HUES6 (cell line): Measurements from ENCODE around the gene RTN4IP1.

Experiments used
- H3K27ac ChIP-seq: 2 replicates; pipeline ENCODE4 v1.7.0; 2013; ENCODE audit warnings: low read depth, mild to moderate bottlenecking, low read length, inconsistent platforms
- H3K27me3 ChIP-seq: 2 replicates; pipeline ENCODE4 v1.6.1; 2013; ENCODE audit warnings: low read length; ENCODE audit not compliant: control insufficient read depth, insufficient read depth
- H3K36me3 ChIP-seq: 2 replicates; pipeline ENCODE4 v1.6.1; 2013; ENCODE audit warnings: low read length; ENCODE audit not compliant: control insufficient read depth, insufficient read depth
- H3K4me1 ChIP-seq: 2 replicates; pipeline ENCODE4 v1.6.1; 2013; ENCODE audit warnings: low read length; ENCODE audit not compliant: control insufficient read depth, insufficient read depth
- H3K4me3 ChIP-seq: 2 replicates; pipeline ENCODE4 v1.5.1; 2013; ENCODE audit warnings: low read depth, low read length
- H3K9ac ChIP-seq: one replicate; pipeline ENCODE4 v1.6.1; 2013; ENCODE audit warnings: mild to moderate bottlenecking, low read length
- H3K9me3 ChIP-seq: 2 replicates; pipeline ENCODE4 v1.6.1; 2013; ENCODE audit warnings: low read depth, low read length; ENCODE audit not compliant: control insufficient read depth, insufficient read depth

RTN4IP1 gene

GRCh38 chr6:106629103-106629858 is at the start of gene RTN4IP1, which contains the start of gene QRSL1:
Gene RTN4IP1 (minus strand): TSS chr6:106629498. CDS start chr6:106629021, 477 bp downstream.
Gene QRSL1 (plus strand): TSS chr6:106629578. CDS start chr6:106629682, 104 bp downstream.
- H3K27ac ChIP-seq: peak within 1 kb of the TSS; percentile 77
- no peaks in the 10 kb centered on the region for H3K36me3 ChIP-seq
- peak within 1 kb of the TSS; percentile 96 for H3K9ac ChIP-seq
- H3K27me3 ChIP-seq: no peaks in the 10 kb centered on the region
- peak within 1 kb of the TSS; percentile 96 for H3K4me3 ChIP-seq
- peaks cover 12% of the 10 kb centered on the region for H3K4me1 ChIP-seq
- H3K9me3 ChIP-seq: no peaks in the 10 kb centered on the region

- Histone ChIP-seq H3K36me3 (no peaks in the 10 kb centered on the region), H3K27ac (no peak overlapping the region), H3K9ac (no peak overlapping the region), H3K4me1 (peaks cover 5% of the 10 kb centered on the region; the same call in 1 of the 2 replicates), H3K27me3 (no peaks in the 10 kb centered on the region), H3K4me3 (no peak overlapping the region), H3K9me3 (no peaks in the 10 kb centered on the region)
Measured at GRCh38 chr6:106677282-106677681, 48.0 kb upstream of the RTN4IP1 start.

GRCh38 chr6:106674541-106675229 is 45.4 kb upstream of the RTN4IP1 start:
- Histone ChIP-seq H3K9me3 (no peaks in the 10 kb centered on the region), H3K4me3 (no peak overlapping the region), H3K36me3 (no peaks in the 10 kb centered on the region), H3K27me3 (no peaks in the 10 kb centered on the region), H3K27ac (no peak overlapping the region), H3K9ac (no peak overlapping the region), H3K4me1 (peaks cover 13% of the 10 kb centered on the region; the same call in 1 of the 2 replicates)

DNA sequence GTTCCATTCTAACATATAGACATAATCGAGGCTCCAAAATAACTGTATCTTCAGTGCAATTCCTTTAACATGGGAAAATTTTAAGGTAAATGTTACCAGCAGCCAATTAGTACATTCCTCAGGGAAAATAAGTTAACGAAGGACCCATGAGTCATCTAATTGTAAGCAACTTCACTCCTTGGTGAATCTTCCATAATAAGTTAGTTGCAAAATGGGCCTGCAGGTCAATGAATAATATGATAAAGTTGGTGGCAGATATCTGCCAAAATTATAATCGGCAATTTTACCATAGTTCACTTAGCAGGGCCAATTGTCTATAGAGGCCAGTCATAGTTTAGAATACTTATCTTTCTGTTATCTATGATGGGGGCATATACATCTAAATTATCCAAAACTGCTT is 42.4 kb upstream of the RTN4IP1 start:
- Histone ChIP-seq H3K4me1 (peaks cover 18% of the 10 kb centered on the region; the same call in 1 of the 2 replicates), H3K4me3 (no peak overlapping the region), H3K9ac (no peak overlapping the region), H3K27ac (no peak overlapping the region), H3K27me3 (no peaks in the 10 kb centered on the region), H3K9me3 (no peaks in the 10 kb centered on the region), H3K36me3 (no peaks in the 10 kb centered on the region)

- no peaks in the 10 kb centered on the region for H3K9me3 ChIP-seq
- peaks cover 7% of the 10 kb centered on the region for H3K36me3 ChIP-seq
- no peak overlapping the region for H3K27ac ChIP-seq
- H3K9ac ChIP-seq: no peak overlapping the region
- peaks cover 22% of the 10 kb centered on the region; the same call in 1 of the 2 replicates for H3K4me1 ChIP-seq
- no peak overlapping the region for H3K4me3 ChIP-seq
- no peaks in the 10 kb centered on the region for H3K27me3 ChIP-seq
Measured at GRCh38 chr6:106670236-106670635, 40.9 kb upstream of the RTN4IP1 start.

GRCh38 chr6:106667022-106667402 is 37.7 kb upstream of the RTN4IP1 start:
- H3K27ac ChIP-seq: no peak overlapping the region
- no peak overlapping the region for H3K9ac ChIP-seq
- no peaks in the 10 kb centered on the region for H3K27me3 ChIP-seq
- H3K4me3 ChIP-seq: no peak overlapping the region
- H3K4me1 ChIP-seq: peaks cover 14% of the 10 kb centered on the region; the same call in 1 of the 2 replicates
- H3K36me3 ChIP-seq: peaks cover 27% of the 10 kb centered on the region
- H3K9me3 ChIP-seq: no peaks in the 10 kb centered on the region

GRCh38 chr6:106666282-106667021 is 37.2 kb upstream of the RTN4IP1 start:
- Histone ChIP-seq H3K9ac (no peak overlapping the region), H3K4me1 (peaks cover 9% of the 10 kb centered on the region; the same call in 1 of the 2 replicates), H3K27me3 (no peaks in the 10 kb centered on the region), H3K9me3 (no peaks in the 10 kb centered on the region), H3K4me3 (no peak overlapping the region), H3K27ac (no peak overlapping the region), H3K36me3 (peaks cover 27% of the 10 kb centered on the region)

DNA sequence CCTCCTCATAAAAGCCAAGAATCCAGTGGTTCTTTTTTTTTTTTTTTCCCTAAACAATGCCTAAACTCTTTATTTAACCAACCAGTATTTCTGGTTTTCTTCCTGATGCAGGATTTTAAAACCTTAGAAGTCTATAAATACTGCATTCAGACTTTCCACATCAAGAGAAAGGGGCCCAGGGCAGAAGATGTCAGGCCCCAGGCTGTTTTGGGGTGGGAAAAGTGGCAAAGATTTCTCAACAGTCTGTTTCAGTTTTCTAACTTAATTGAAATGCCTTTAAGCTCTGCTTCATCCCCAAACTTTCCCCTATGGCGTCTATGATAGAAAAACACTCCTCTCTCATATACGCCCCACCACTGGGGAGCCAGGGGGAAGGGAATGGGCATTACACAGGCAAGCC is 33.2 kb upstream of the RTN4IP1 start:
- Histone ChIP-seq H3K27ac (no peak overlapping the region), H3K36me3 (peaks cover 46% of the 10 kb centered on the region), H3K27me3 (no peaks in the 10 kb centered on the region), H3K4me3 (no peak overlapping the region), H3K9ac (no peak overlapping the region), H3K4me1 (peaks cover 21% of the 10 kb centered on the region; the same call in 1 of the 2 replicates), H3K9me3 (0 out of 2 replicates have a peak, but pooled peaks cover 5% of the 10 kb centered on the region)

DNA sequence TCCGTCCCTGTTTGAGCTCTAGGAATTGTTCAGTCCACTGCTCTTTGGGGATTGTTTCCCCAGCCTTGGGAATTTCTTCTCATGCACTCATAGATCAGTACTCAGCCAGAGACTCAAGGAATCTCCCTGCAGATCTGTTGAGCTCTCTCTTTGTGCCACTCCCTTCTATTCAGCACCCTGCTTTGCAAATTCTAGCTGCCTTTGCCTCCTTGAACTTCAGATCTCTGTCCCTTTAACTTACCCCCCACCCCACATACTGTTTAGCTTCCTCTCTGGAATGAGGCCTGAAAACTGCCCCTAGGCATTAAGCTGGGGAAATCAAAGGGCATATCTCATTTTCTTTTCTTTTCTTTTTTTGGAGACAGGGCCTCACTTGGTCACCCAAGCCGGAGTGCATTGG is 30.6 kb upstream of the RTN4IP1 start:
- H3K27me3 ChIP-seq: no peaks in the 10 kb centered on the region
- no peak overlapping the region for H3K9ac ChIP-seq
- 0 out of 2 replicates have a peak, but pooled peaks cover 5% of the 10 kb centered on the region for H3K9me3 ChIP-seq
- peaks cover 60% of the 10 kb centered on the region for H3K36me3 ChIP-seq
- H3K4me3 ChIP-seq: no peak overlapping the region
- H3K4me1 ChIP-seq: peaks cover 12% of the 10 kb centered on the region; the same call in 1 of the 2 replicates
- H3K27ac ChIP-seq: 0 out of 2 replicates have a peak overlapping the region, but pooled peaks have one; percentile 9

DNA sequence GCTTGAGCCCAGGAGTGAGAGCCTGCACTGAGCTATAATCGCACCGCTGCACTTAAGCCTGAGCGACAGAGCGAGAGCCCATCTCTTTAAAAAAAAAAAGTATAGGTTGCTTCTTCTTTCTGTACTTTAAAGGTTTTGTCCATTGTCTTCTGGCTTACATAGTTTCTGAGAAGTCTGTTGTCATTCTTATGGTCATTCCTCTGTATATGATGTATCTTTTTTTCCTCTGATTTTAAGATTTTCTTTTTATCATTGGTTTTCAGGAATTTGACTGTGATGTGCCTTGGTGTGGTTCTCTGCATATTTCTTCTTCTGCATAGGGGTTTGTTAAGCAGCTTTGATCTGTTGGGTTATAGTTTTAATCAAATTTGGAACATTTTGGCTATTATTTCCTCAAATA is 29.2 kb upstream of the RTN4IP1 start:
- peaks cover 62% of the 10 kb centered on the region for H3K36me3 ChIP-seq
- 0 out of 2 replicates have a peak, but pooled peaks cover 5% of the 10 kb centered on the region for H3K9me3 ChIP-seq
- no peak overlapping the region for H3K9ac ChIP-seq
- H3K4me3 ChIP-seq: no peak overlapping the region
- H3K27me3 ChIP-seq: no peaks in the 10 kb centered on the region
- no peak overlapping the region for H3K27ac ChIP-seq
- H3K4me1 ChIP-seq: peaks cover 12% of the 10 kb centered on the region; the same call in 1 of the 2 replicates
